ENCODE measurements around the gene PUM1. TPM values are rescaled to one million over a fixed set of nuclear protein-coding genes. Genes with fewer than 3 reads are reported as not detected.

The PUM1 gene
- total RNA-seq, 1 donor from 2014 or later: 143 TPM

DNA sequence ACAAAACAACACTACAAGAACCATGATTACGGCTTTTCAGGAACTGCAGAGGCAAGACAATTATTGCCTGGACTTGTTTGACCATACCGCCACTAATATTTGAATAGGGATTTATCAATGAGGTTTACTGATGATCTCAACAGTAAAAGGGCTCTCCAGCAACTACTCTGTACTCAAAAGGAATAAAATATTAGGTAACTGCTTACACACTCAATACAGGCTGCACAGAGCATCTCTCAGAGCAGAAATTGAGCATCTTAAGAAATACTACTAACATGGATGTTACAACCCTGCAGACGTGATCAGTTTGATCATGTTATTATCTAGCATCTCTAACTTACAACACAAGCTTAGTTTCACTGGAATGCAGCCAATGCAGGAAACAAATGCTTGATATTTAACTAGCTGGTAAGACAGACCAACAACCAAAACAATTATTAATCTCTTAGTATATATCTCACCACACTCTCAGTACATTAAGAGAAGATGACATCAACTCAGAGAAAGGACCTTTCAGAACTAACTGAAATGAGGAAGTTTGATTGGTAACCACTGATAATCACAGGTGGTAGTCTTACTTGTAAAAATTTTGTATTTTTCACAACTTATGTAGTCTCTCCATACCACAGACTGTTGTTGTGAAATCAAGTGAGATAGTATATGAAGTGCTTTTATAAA is 52.2 kb downstream of the PUM1 start:
- H3K4me1 ChIP-seq (ENCODE audit: insufficient read depth, low read length): peaks cover 27% of the 10 kb centered on the region
- H3K27ac ChIP-seq (ENCODE audit: low read depth, low read length): no peak overlapping the region
- H3K9ac ChIP-seq (ENCODE audit: low read length): no peak overlapping the region
- Mint-ChIP-seq H3K4me1 (ENCODE audit: low read depth, unreplicated experiment) (peaks cover 41% of the 10 kb centered on the region), H3K4me3 (ENCODE audit: unreplicated experiment) (no peak overlapping the region), H3K36me3 (ENCODE audit: low read depth, unreplicated experiment) (peaks cover 3% of the 10 kb centered on the region), H3K27ac (ENCODE audit: unreplicated experiment) (no peak overlapping the region), H3K27me3 (ENCODE audit: low read depth, unreplicated experiment) (no peaks in the 10 kb centered on the region), H3K9me3 (ENCODE audit: unreplicated experiment) (no peaks in the 10 kb centered on the region)
- DNase-seq (ENCODE audit: low read depth): no peak
- no peak overlapping the region for H2AFZ ChIP-seq (ENCODE audit: low read depth, low read length)
- peaks cover 93% of the 10 kb centered on the region for H4K20me1 ChIP-seq (ENCODE audit: insufficient read depth, low read length)
- H3K36me3 ChIP-seq (ENCODE audit: insufficient read depth, low read length): peaks cover 4% of the 10 kb centered on the region
- no peak overlapping the region for H3K4me2 ChIP-seq (ENCODE audit: low read length)
- TF ChIP-seq, protein P1, sequence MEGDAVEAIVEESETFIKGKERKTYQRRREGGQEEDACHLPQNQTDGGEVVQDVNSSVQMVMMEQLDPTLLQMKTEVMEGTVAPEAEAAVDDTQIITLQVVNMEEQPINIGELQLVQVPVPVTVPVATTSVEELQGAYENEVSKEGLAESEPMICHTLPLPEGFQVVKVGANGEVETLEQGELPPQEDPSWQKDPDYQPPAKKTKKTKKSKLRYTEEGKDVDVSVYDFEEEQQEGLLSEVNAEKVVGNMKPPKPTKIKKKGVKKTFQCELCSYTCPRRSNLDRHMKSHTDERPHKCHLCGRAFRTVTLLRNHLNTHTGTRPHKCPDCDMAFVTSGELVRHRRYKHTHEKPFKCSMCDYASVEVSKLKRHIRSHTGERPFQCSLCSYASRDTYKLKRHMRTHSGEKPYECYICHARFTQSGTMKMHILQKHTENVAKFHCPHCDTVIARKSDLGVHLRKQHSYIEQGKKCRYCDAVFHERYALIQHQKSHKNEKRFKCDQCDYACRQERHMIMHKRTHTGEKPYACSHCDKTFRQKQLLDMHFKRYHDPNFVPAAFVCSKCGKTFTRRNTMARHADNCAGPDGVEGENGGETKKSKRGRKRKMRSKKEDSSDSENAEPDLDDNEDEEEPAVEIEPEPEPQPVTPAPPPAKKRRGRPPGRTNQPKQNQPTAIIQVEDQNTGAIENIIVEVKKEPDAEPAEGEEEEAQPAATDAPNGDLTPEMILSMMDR (IDR thresholded peaks at IDR 0.05; ENCODE audit: insufficient read depth, low read depth, low read length): no peak
- TF ChIP-seq EZH2 (IDR thresholded peaks at IDR 0.05; ENCODE audit: insufficient read depth, low read length): no peak
- FAIRE-seq: no peak
- peaks cover 98% of the 10 kb centered on the region for H3K79me2 ChIP-seq (ENCODE audit: insufficient read depth, low read length)
- H3K4me3 ChIP-seq (ENCODE audit: insufficient read depth, low read depth, low read length): no peak overlapping the region
- no peaks in the 10 kb centered on the region for H3K27me3 ChIP-seq (ENCODE audit: insufficient read depth, low read length)
- H3K9me3 ChIP-seq (ENCODE audit: insufficient read depth, low read depth, low read length): no peaks in the 10 kb centered on the region

DNA sequence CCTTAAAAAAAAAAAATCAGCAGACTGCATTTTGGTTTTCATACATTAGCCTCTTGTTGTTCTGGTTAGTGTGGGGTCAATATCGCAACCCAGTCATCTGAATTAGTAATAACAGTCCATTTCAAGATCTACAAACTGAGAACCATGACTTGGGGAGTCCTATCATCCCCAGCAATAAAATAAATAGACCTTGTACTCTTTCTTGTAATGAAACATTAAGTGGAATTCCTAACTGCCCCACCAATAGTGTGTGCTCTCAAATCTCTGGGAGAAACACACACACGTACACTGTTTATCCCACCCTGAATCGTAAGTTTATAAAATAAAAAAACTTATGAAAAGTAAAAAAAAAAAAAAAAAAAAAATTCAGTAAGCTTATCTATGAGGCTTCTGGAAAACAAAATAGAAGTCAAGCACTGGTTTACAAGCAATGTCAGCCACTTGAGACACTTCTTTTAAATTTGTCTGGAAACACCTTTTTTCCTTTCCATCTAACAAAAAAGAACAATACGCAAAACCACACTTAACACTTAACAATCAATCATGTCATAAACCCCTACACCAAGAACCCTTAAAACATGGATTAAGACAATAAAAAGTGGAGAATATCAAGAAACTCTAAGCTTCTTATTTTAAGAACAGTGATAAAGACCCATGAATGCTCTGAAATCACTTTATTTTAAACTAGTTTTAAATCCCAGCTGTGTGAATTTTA is 53.1 kb downstream of the PUM1 start:
- DNase-seq (ENCODE audit: low read depth) (no peak), FAIRE-seq (no peak)
- Histone ChIP-seq H3K36me3 (ENCODE audit: insufficient read depth, low read length) (peaks cover 4% of the 10 kb centered on the region), H3K4me3 (ENCODE audit: insufficient read depth, low read depth, low read length) (no peak overlapping the region), H3K79me2 (ENCODE audit: insufficient read depth, low read length) (peaks cover 98% of the 10 kb centered on the region), H4K20me1 (ENCODE audit: insufficient read depth, low read length) (peaks cover 93% of the 10 kb centered on the region), H3K9ac (ENCODE audit: low read length) (no peak overlapping the region), H3K4me1 (ENCODE audit: insufficient read depth, low read length) (peaks cover 36% of the 10 kb centered on the region), H3K27ac (ENCODE audit: low read depth, low read length) (no peak overlapping the region), H3K9me3 (ENCODE audit: insufficient read depth, low read depth, low read length) (no peaks in the 10 kb centered on the region), H2AFZ (ENCODE audit: low read depth, low read length) (no peak overlapping the region), H3K4me2 (ENCODE audit: low read length) (no peak overlapping the region), H3K27me3 (ENCODE audit: insufficient read depth, low read length) (no peaks in the 10 kb centered on the region)
- H3K36me3 Mint-ChIP-seq (ENCODE audit: low read depth, unreplicated experiment): peaks cover 2% of the 10 kb centered on the region
- TF ChIP-seq, protein P1 (IDR thresholded peaks at IDR 0.05; ENCODE audit: insufficient read depth, low read depth, low read length): no peak
- no peak for TF ChIP-seq EZH2 (IDR thresholded peaks at IDR 0.05; ENCODE audit: insufficient read depth, low read length)
- no peak overlapping the region for H3K4me3 Mint-ChIP-seq (ENCODE audit: unreplicated experiment)
- no peak overlapping the region for H3K27ac Mint-ChIP-seq (ENCODE audit: unreplicated experiment)
- H3K27me3 Mint-ChIP-seq (ENCODE audit: low read depth, unreplicated experiment): no peaks in the 10 kb centered on the region
- H3K9me3 Mint-ChIP-seq (ENCODE audit: unreplicated experiment): no peaks in the 10 kb centered on the region
- peaks cover 51% of the 10 kb centered on the region for H3K4me1 Mint-ChIP-seq (ENCODE audit: low read depth, unreplicated experiment)

DNA sequence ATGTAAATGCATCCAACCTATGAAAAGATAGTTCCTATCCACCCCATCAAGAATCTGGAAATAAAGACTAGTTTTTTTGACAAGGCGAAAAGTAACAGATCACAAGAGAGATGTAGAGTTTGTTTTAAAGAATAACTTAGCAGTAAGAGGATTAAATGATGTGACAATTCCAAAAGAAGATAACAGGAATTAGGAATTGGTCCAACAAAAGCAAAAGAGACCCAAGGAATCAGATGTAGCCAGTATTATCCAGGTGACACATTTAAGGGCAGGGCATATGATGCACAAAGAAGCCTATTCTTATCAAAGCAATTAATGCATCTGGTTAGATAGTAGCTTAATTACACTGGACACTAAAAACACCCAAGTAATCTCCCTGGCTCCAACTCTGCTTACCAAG is 53.8 kb downstream of the PUM1 start:
- Mint-ChIP-seq H3K27me3 (ENCODE audit: low read depth, unreplicated experiment) (no peaks in the 10 kb centered on the region), H3K36me3 (ENCODE audit: low read depth, unreplicated experiment) (peaks cover 2% of the 10 kb centered on the region), H3K9me3 (ENCODE audit: unreplicated experiment) (no peaks in the 10 kb centered on the region), H3K27ac (ENCODE audit: unreplicated experiment) (no peak overlapping the region), H3K4me3 (ENCODE audit: unreplicated experiment) (no peak overlapping the region), H3K4me1 (ENCODE audit: low read depth, unreplicated experiment) (peaks cover 56% of the 10 kb centered on the region)
- Histone ChIP-seq H3K27me3 (ENCODE audit: insufficient read depth, low read length) (no peaks in the 10 kb centered on the region), H3K27ac (ENCODE audit: low read depth, low read length) (no peak overlapping the region), H3K4me1 (ENCODE audit: insufficient read depth, low read length) (peaks cover 43% of the 10 kb centered on the region), H3K9ac (ENCODE audit: low read length) (no peak overlapping the region), H3K4me3 (ENCODE audit: insufficient read depth, low read depth, low read length) (no peak overlapping the region), H3K36me3 (ENCODE audit: insufficient read depth, low read length) (peaks cover 5% of the 10 kb centered on the region), H3K4me2 (ENCODE audit: low read length) (no peak overlapping the region), H4K20me1 (ENCODE audit: insufficient read depth, low read length) (peaks cover 93% of the 10 kb centered on the region), H2AFZ (ENCODE audit: low read depth, low read length) (no peak overlapping the region), H3K79me2 (ENCODE audit: insufficient read depth, low read length) (peaks cover 98% of the 10 kb centered on the region), H3K9me3 (ENCODE audit: insufficient read depth, low read depth, low read length) (no peaks in the 10 kb centered on the region)
- TF ChIP-seq EZH2 (IDR thresholded peaks at IDR 0.05; ENCODE audit: insufficient read depth, low read length): no peak
- TF ChIP-seq, protein P1 (IDR thresholded peaks at IDR 0.05; ENCODE audit: insufficient read depth, low read depth, low read length): no peak
- DNase-seq (ENCODE audit: low read depth): no peak
- peak; percentile 49 for FAIRE-seq

Measured in astrocyte (in vitro differentiated cells and primary cell).